ENCODE data around the gene ANP32E.

The ANP32E gene

GRCh38 chr1:150268705-150269403, 32.9 kb upstream of the ANP32E start, which contains the start of gene APH1A:
Gene APH1A, minus strand, starts transcription at chr1:150269016. Its CDS starts 206 bp downstream, at chr1:150268810.
- no peaks in the 10 kb centered on the region for H3K9me3 ChIP-seq (ENCODE audit: control insufficient read depth in 2 of 2, low read length in 2 of 2)

DNA sequence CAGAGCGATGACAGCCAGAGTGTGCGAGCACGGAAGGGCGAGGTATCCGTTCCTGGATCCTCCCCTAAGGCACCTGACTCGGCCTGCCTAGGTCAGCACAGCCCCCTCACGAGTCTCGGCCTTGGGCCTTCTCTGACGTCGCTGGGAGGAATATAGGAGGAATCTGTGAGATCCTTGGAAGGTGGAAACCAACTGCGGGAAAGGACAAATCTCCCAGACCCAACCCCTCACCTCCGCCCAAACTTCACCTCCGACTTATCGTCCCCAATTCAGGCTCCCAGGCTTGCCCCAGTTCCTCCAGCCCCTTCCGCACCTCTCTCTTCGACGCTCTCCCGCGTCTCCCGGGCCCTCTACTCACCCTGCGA, 32.4 kb upstream of the ANP32E start:
- no peaks in the 10 kb centered on the region for H3K9me3 ChIP-seq (ENCODE audit: control insufficient read depth in 2 of 2, low read length in 2 of 2)
- H3K27me3 ChIP-seq (ENCODE audit: control insufficient read depth in 1 of 2, insufficient read depth in 2 of 2, low read length in 2 of 2) = no peaks in the 10 kb centered on the region
- H3K4me3 ChIP-seq (ENCODE audit: low read length in 2 of 2) = peak overlapping the region; percentile 76 to 97
- H3K9ac ChIP-seq (ENCODE audit: low read length in 2 of 2) = peak overlapping the region; percentile 93 to 97
- peaks cover 29% of the 10 kb centered on the region for H3K4me1 ChIP-seq (ENCODE audit: control insufficient read depth, insufficient read depth, low read length)
- H3K36me3 ChIP-seq (ENCODE audit: control insufficient read depth in 2 of 2, insufficient read depth in 2 of 2, low read length in 2 of 2) = peaks cover 23 to 25% of the 10 kb centered on the region in 2 donors
- H3K27ac ChIP-seq (ENCODE audit: low read length) = peak overlapping the region; percentile 94

More at GRCh38 chr1:150268705-150269403, 32.9 kb upstream of the ANP32E start, which contains the start of gene APH1A:
- Histone ChIP-seq H3K4me1 (ENCODE audit: control insufficient read depth, insufficient read depth, low read length) (peaks cover 29% of the 10 kb centered on the region), H3K9ac (ENCODE audit: low read length in 2 of 2) (peak within 1 kb of the TSS; percentile 93 to 97), H3K36me3 (ENCODE audit: control insufficient read depth in 2 of 2, insufficient read depth in 2 of 2, low read length in 2 of 2) (peaks cover 23 to 25% of the 10 kb centered on the region in 2 donors), H3K27ac (ENCODE audit: low read length) (peak within 1 kb of the TSS; percentile 94), H3K27me3 (ENCODE audit: control insufficient read depth in 1 of 2, insufficient read depth in 2 of 2, low read length in 2 of 2) (no peaks in the 10 kb centered on the region), H3K4me3 (ENCODE audit: low read length in 2 of 2) (peak within 1 kb of the TSS; percentile 76 to 97)

DNA sequence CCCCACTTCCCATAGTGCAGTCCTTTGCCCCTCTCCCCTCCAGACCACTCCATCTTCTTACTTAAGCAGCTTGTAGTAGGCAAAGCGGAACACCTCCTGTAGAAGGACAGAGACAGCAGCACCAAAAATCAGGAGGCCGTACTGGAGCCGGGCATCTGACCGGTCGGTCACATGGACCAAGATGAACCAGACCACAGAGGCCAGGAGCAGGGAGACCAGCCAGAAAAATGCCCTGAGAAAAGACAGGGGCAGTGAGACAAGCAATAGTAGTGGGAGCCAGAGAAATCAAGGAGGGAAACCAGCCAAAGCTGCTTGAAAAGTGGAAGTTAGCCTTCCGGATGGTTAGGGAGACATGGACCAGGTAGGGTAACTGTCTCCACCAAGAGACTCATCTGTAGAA, 32.0 kb upstream of the ANP32E start:
- Histone ChIP-seq H3K27ac (ENCODE audit: low read length) (peak overlapping the region; percentile 94), H3K9ac (ENCODE audit: low read length in 2 of 2) (peak overlapping the region; percentile 93 to 97), H3K4me3 (ENCODE audit: low read length in 2 of 2) (peak overlapping the region; percentile 76 to 97), H3K27me3 (ENCODE audit: control insufficient read depth in 1 of 2, insufficient read depth in 2 of 2, low read length in 2 of 2) (no peaks in the 10 kb centered on the region), H3K4me1 (ENCODE audit: control insufficient read depth, insufficient read depth, low read length) (peaks cover 25% of the 10 kb centered on the region), H3K36me3 (ENCODE audit: control insufficient read depth in 2 of 2, insufficient read depth in 2 of 2, low read length in 2 of 2) (peaks cover 23 to 25% of the 10 kb centered on the region in 2 donors), H3K9me3 (ENCODE audit: control insufficient read depth in 2 of 2, low read length in 2 of 2) (no peaks in the 10 kb centered on the region)

DNA sequence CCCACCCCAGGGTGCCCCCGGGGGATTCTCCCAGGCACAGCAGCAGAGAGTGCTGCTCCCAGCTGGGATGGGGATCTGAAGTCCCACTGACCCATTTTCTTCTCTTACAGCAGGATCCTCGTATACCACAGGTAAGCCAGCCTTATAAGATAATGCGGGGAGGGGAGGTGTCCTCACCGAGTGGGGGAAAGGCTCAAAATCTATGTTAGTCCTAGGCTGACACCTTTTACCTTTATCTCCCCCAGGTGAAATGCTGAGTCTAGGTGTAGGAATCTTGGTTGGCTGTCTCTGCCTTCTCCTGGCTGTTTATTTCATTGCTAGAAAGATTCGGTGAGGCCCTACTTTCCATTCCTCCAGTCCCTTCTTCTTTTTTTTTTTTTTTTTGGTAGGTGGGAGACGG, 27.6 kb upstream of the ANP32E start:
- no peak overlapping the region for H3K9ac ChIP-seq (ENCODE audit: low read length in 2 of 2)
- H3K27me3 ChIP-seq (ENCODE audit: control insufficient read depth in 1 of 2, insufficient read depth in 2 of 2, low read length in 2 of 2) = no peaks in the 10 kb centered on the region
- H3K36me3 ChIP-seq (ENCODE audit: control insufficient read depth in 2 of 2, insufficient read depth in 2 of 2, low read length in 2 of 2) = peaks cover 23 to 25% of the 10 kb centered on the region in 2 donors
- no peak overlapping the region for H3K4me3 ChIP-seq (ENCODE audit: low read length in 2 of 2)
- no peak overlapping the region for H3K27ac ChIP-seq (ENCODE audit: low read length)
- no peaks in the 10 kb centered on the region for H3K9me3 ChIP-seq (ENCODE audit: control insufficient read depth in 2 of 2, low read length in 2 of 2)
- peaks cover 33% of the 10 kb centered on the region for H3K4me1 ChIP-seq (ENCODE audit: control insufficient read depth, insufficient read depth, low read length)

DNA sequence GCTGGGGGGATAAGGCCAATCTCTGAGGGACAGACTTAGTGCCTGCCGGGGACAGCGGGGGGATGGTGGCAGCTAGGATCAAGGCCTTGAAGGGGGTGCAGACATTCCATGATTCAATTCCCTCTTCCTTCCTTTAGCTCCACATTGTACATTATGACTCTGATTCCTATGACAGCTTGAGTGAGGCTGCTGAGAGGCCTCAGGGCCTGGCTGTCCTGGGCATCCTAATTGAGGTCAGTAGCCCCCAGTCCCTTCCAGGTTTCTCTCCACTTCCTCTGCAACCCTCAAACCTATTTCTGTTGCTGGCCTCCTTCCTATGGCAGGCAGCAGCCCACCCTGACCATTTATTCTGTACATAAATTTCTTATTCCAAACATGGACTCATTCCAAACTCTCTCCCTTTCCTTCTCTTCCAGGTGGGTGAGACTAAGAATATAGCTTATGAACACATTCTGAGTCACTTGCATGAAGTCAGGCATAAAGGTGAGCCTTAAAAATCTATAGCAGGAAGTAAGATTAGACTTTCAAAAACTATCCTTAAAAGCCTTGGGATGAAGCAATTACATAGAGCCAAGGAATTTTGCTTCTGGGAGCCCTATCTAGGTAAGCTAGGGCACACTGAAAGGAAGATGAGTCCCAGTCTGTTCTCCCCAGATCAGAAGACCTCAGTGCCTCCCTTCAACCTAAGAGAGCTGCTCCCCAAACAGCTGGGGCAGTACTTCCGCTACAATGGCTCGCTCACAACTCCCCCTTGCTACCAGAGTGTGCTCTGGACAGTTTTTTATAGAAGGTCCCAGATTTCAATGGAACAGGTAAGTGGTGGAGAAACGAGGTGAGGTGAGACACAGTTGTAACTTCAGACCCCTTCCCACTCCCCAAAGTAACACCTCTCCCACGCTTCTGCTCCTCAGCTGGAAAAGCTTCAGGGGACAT, 26.7 kb upstream of the ANP32E start:
- Histone ChIP-seq H3K4me3 (ENCODE audit: low read length in 2 of 2) (no peak overlapping the region), H3K9me3 (ENCODE audit: control insufficient read depth in 2 of 2, low read length in 2 of 2) (no peaks in the 10 kb centered on the region), H3K9ac (ENCODE audit: low read length in 2 of 2) (peak overlapping the region in 1 of 2 donors; percentile 5), H3K4me1 (ENCODE audit: control insufficient read depth, insufficient read depth, low read length) (peaks cover 34% of the 10 kb centered on the region), H3K27ac (ENCODE audit: low read length) (no peak overlapping the region), H3K36me3 (ENCODE audit: control insufficient read depth in 2 of 2, insufficient read depth in 2 of 2, low read length in 2 of 2) (peaks cover 23 to 25% of the 10 kb centered on the region in 2 donors), H3K27me3 (ENCODE audit: control insufficient read depth in 1 of 2, insufficient read depth in 2 of 2, low read length in 2 of 2) (no peaks in the 10 kb centered on the region)

- no peaks in the 10 kb centered on the region for H3K9me3 ChIP-seq (ENCODE audit: control insufficient read depth in 2 of 2, low read length in 2 of 2)
- peaks cover 38% of the 10 kb centered on the region for H3K4me1 ChIP-seq (ENCODE audit: control insufficient read depth, insufficient read depth, low read length)
- no peak overlapping the region for H3K27ac ChIP-seq (ENCODE audit: low read length)
- H3K27me3 ChIP-seq (ENCODE audit: control insufficient read depth in 1 of 2, insufficient read depth in 2 of 2, low read length in 2 of 2) = no peaks in the 10 kb centered on the region
- H3K9ac ChIP-seq (ENCODE audit: low read length in 2 of 2) = no peak overlapping the region
- H3K4me3 ChIP-seq (ENCODE audit: low read length in 2 of 2) = no peak overlapping the region
- peaks cover 16% of the 10 kb centered on the region in 2 donors for H3K36me3 ChIP-seq (ENCODE audit: control insufficient read depth in 2 of 2, insufficient read depth in 2 of 2, low read length in 2 of 2)
Observed at GRCh38 chr1:150261367-150261766, 25.5 kb upstream of the ANP32E start.

DNA sequence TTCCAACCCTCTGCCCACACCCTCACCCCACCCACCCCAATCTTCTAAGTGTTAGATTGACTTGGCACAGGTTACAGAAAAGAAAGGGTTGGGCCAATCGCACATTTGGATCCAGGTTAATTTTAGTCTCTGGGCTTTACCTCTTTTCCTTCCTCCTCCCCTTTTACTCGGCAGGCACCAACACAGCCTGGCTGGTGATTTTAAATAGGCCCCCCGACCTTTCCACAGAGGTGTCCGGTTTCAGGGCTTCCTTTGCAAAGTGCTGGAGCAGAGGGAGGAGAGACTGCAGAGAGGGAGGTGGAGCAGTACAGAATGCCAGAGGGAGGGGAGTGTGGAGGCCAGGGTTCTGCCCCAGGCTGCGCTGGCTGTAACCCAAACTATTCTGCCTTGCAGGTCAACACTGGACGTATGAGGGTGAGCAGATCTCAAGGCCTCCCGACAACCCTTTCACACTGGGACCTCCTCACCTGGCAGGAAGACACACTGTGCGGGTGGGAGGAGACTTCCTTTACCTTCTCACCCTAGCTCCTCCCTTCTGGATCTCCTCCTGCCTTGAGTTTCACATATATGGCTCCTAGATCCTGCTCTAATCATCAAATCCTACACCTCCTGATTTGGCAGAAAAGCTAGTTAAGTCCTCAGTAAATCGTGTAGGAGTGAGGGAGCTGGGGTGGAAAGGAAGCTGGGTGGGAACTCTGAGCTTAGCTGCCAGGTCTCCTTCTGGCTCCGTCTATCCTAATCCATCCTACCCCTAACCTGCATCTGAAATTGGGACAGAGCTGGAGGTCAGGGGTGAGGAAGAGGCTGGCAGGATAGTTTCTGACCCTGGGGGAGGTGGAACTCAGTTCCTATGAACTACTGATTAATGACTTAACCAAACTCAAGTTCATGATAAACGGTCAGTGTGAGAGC, 24.1 kb upstream of the ANP32E start:
- peaks cover 48% of the 10 kb centered on the region for H3K4me1 ChIP-seq (ENCODE audit: control insufficient read depth, insufficient read depth, low read length)
- H3K36me3 ChIP-seq (ENCODE audit: control insufficient read depth in 2 of 2, insufficient read depth in 2 of 2, low read length in 2 of 2) = peaks cover 4 to 5% of the 10 kb centered on the region in 2 donors
- no peaks in the 10 kb centered on the region for H3K27me3 ChIP-seq (ENCODE audit: control insufficient read depth in 1 of 2, insufficient read depth in 2 of 2, low read length in 2 of 2)
- peak overlapping the region; percentile 15 to 55 for H3K9ac ChIP-seq (ENCODE audit: low read length in 2 of 2)
- no peaks in the 10 kb centered on the region for H3K9me3 ChIP-seq (ENCODE audit: control insufficient read depth in 2 of 2, low read length in 2 of 2)
- H3K27ac ChIP-seq (ENCODE audit: low read length) = peak overlapping the region; percentile 31
- H3K4me3 ChIP-seq (ENCODE audit: low read length in 2 of 2) = peak overlapping the region; percentile 7 to 40

DNA sequence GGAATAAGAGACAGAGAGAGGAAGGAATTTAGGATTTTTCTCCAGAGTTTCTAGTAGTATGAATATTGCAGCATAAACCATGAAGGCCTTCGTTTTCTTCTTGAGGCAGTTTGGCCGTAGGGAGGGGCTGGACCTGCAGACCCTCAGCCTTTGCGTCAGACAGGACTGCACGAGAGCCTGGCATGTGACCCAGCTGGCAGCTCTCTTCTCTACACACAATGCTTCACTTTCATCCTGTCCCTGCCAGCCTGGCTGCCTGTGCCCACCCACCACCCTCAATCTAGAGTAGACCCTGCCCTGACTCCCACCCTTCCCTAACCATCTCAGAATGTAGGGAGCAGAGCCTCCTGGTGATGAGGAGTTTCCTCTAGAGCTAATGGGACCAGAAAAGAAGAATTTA, 23.3 kb upstream of the ANP32E start:
- Histone ChIP-seq H3K9ac (ENCODE audit: low read length in 2 of 2) (peak overlapping the region in 1 of 2 donors; percentile 55), H3K4me3 (ENCODE audit: low read length in 2 of 2) (peak overlapping the region; percentile 67 to 71), H3K4me1 (ENCODE audit: control insufficient read depth, insufficient read depth, low read length) (peaks cover 48% of the 10 kb centered on the region), H3K36me3 (ENCODE audit: control insufficient read depth in 2 of 2, insufficient read depth in 2 of 2, low read length in 2 of 2) (no peaks in the 10 kb centered on the region), H3K27ac (ENCODE audit: low read length) (peak overlapping the region; percentile 80), H3K9me3 (ENCODE audit: control insufficient read depth in 2 of 2, low read length in 2 of 2) (no peaks in the 10 kb centered on the region), H3K27me3 (ENCODE audit: control insufficient read depth in 1 of 2, insufficient read depth in 2 of 2, low read length in 2 of 2) (no peaks in the 10 kb centered on the region)

DNA sequence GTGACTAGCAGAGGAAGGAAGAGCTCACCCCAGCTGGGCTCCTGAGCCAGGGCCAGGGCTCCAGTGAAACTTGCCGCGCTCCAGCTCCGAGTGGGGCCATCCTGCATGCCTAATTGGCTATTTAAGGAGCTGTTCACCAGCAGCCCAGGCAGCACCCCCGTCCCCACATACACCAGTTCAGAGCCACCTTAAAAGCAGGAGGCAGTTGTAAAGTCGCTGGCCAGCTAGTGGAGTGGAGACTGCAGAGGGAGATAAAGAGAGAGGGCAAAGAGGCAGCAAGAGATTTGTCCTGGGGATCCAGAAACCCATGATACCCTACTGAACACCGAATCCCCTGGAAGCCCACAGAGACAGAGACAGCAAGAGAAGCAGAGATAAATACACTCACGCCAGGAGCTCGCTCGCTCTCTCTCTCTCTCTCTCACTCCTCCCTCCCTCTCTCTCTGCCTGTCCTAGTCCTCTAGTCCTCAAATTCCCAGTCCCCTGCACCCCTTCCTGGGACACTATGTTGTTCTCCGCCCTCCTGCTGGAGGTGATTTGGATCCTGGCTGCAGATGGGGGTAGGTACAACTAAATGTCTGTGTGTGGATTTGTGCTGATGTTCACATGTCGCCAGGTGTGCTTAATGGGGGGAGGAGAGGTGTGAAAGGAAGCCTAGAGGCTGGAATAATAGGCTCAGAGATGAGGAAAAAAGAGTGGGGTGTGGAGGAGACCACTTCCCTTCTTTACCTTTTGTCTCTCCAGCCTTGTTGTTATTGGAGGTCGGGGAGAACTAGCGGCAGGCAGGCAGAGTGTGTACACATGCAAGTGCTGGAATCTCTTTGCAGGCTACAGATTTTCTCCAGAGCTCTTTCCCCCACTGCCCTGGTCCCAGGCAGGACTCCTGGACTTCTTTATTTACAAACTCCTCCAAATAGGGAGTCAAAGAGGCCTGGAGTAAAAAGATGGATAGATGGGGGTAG, 22.0 kb upstream of the ANP32E start, which contains the start of gene CA14:
TSS of gene CA14 (plus strand) at position 151 of the 962 bp plus-strand sequence. CDS start at position 506, 355 bp downstream.
- Histone ChIP-seq H3K4me1 (ENCODE audit: control insufficient read depth, insufficient read depth, low read length) (peaks cover 48% of the 10 kb centered on the region), H3K9ac (ENCODE audit: low read length in 2 of 2) (peak within 1 kb of the TSS; percentile 64 to 69), H3K9me3 (ENCODE audit: control insufficient read depth in 2 of 2, low read length in 2 of 2) (no peaks in the 10 kb centered on the region), H3K4me3 (ENCODE audit: low read length in 2 of 2) (peak within 1 kb of the TSS; percentile 67 to 71), H3K27ac (ENCODE audit: low read length) (peak within 1 kb of the TSS; percentile 80), H3K27me3 (ENCODE audit: control insufficient read depth in 1 of 2, insufficient read depth in 2 of 2, low read length in 2 of 2) (no peaks in the 10 kb centered on the region), H3K36me3 (ENCODE audit: control insufficient read depth in 2 of 2, insufficient read depth in 2 of 2, low read length in 2 of 2) (no peaks in the 10 kb centered on the region)

All from stomach smooth muscle (tissue), 2 donors.